ENCODE data around the gene DNASE1L1.

DNA sequence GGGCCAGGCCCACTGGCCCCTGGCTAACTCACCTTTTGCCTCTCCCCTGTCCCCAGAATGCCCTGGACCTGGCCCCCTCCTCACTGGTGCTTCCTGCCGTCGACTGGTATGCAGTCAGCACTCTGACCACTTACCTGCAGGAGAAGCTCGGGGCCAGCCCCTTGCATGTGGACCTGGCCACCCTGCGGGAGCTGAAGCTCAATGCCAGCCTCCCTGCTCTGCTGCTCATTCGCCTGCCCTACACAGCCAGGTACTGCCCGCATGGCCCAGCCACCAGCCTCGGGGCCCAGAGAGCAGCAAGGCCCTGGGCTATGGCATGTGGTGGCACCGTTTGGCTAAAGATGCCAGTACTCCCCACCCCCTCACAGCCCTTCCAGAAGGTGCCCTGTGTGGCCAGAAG, 23.2 kb upstream of the DNASE1L1 start:
- TF ChIP-seq, protein P1, sequence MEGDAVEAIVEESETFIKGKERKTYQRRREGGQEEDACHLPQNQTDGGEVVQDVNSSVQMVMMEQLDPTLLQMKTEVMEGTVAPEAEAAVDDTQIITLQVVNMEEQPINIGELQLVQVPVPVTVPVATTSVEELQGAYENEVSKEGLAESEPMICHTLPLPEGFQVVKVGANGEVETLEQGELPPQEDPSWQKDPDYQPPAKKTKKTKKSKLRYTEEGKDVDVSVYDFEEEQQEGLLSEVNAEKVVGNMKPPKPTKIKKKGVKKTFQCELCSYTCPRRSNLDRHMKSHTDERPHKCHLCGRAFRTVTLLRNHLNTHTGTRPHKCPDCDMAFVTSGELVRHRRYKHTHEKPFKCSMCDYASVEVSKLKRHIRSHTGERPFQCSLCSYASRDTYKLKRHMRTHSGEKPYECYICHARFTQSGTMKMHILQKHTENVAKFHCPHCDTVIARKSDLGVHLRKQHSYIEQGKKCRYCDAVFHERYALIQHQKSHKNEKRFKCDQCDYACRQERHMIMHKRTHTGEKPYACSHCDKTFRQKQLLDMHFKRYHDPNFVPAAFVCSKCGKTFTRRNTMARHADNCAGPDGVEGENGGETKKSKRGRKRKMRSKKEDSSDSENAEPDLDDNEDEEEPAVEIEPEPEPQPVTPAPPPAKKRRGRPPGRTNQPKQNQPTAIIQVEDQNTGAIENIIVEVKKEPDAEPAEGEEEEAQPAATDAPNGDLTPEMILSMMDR (IDR thresholded peaks at IDR 0.05): no peak
- no peak for TF ChIP-seq POLR2A (IDR thresholded peaks at IDR 0.05)
